Non-pigmented ciliary epithelial cell (primary cell): ENCODE results near the gene DRG2.

ENCODE experiments used
- DNase-seq: peaks from one replicate; pipeline ENCODE4 v3.0.0-alpha.2; 2010; ENCODE audit warnings: low read depth

Gene DRG2

GRCh38 chr17:18144261-18144660 lies 56.5 kb downstream of the DRG2 start:
- DNase-seq: no peak

DNA sequence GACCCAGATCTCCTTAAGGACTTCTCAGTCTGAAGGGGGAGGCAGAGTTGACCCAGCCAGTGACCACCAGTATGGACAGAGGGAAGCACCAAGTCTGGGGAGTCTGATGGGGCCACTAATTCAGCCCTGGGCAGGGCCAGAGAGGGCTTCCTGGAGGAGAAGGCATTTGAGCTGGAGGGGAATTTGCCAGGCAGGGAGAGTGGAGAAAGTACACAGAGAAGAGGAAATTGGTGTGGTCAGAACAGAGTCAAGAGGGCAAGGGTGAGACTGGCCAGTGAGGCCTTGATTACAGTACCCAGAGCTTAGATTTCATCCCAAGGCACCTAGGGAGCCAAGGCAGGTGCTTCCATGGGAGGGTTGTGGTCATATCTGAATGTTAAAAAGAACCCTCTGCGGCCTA lies 57.1 kb downstream of the DRG2 start:
- no peak for DNase-seq

DNA sequence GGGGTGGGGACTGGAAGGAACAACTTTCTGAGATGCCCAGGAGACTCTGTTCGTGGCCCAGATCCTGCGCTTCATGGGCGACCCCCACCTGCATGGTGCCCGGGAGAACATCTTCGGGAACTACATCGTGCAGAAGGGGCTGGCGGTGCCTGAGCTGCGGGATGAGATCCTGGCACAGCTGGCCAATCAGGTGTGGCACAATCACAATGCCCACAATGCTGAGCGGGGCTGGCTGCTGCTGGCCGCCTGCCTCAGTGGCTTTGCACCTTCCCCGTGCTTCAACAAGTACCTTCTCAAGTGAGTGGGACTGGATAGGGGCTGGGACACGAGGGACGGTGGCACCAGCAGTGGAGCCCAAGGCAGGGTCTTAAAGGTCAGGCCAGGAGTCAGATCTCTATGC lies 58.1 kb downstream of the DRG2 start:
- DNase-seq: no peak

- no peak for DNase-seq
Measured at GRCh38 chr17:18146259-18146658, 58.5 kb downstream of the DRG2 start.

GRCh38 chr17:18146980-18147379 lies 59.2 kb downstream of the DRG2 start:
- no peak for DNase-seq

GRCh38 chr17:18148586-18148985 lies 60.8 kb downstream of the DRG2 start:
- no peak for DNase-seq

- DNase-seq: no peak
Measured at GRCh38 chr17:18151290-18151689, 63.5 kb downstream of the DRG2 start.

- DNase-seq: no peak
Measured at GRCh38 chr17:18155179-18155578, 67.4 kb downstream of the DRG2 start.

- DNase-seq: no peak
Measured at GRCh38 chr17:18156171-18156975, 68.6 kb downstream of the DRG2 start.

GRCh38 chr17:18156976-18157280 lies 69.2 kb downstream of the DRG2 start:
- no peak for DNase-seq
